ENCODE results near the gene PSMD9. TPM values are rescaled to one million over a fixed set of nuclear protein-coding genes. Genes with fewer than 3 reads are reported as not detected.
"Not testable (repeated sequence)": the region's sequence is repeated elsewhere in the genome, so short reads cannot be mapped to it uniquely, and the experiment has no call there.

Gene PSMD9
- total RNA-seq, 2 donors from 2014 or later: 68.2 to 73.3 TPM

DNA sequence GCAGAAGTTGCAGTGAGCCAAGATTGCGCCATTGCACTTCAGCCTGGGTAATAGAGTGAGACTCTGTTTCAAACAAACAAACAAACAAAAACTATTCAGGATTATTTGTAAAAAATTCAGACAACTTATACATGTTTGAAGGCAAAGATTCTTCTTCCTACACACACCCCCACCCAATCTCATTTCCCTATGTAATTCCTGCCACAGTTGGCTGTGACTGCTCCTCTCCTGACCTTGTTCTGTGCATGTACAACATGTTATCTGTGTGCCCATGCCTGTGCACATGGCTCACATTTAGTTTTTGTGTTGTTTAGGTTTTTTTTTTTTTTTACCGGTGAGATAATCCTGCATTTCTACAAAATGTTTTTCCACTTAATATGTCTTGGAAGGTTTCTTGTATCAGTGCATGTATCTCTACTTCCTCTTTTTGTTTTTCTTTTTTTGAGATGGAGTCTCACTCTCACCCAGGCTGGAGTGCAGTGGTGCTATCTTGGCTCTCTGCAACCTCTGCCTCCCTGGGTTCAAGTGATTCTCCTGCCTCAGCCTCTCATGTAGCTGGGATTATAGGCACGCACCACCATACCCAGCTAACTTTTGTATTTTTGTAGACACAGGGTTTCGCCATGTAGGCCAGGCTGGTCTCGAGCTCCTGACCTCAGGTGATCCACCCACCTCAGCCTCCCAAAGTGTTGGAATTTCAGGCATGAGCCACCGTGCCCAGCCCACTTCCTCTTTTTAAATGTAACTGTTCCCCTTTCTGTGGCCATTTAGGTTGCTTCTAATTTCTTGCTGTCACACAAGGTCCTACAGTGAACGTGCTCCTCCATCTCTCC, 38.5 kb downstream of the PSMD9 start:
- no peaks in the 10 kb centered on the region for H3K27me3 ChIP-seq (replicated peaks; ENCODE audit: insufficient read depth)
- no peak overlapping the region for H3K4me3 ChIP-seq
- intact Hi-C loops (cut with DNase I): no loop called here
- no peak for TF ChIP-seq CTCF (IDR thresholded peaks at IDR 0.05)
- no peak for TF ChIP-seq POLR2AphosphoS5 (IDR thresholded peaks at IDR 0.05)
- no peak for TF ChIP-seq POLR2A (IDR thresholded peaks at IDR 0.05)
- no peaks in the 10 kb centered on the region for H3K36me3 ChIP-seq
- WGBS: 79% methylated on average over 7 of the region's 7 CpGs
- H3K4me1 ChIP-seq (replicated peaks): no peaks in the 10 kb centered on the region
- H3K27ac ChIP-seq: no peak overlapping the region
- H3K9me3 ChIP-seq: no peaks in the 10 kb centered on the region
- DNase-seq (ENCODE audit: low spot score): no peak

DNA sequence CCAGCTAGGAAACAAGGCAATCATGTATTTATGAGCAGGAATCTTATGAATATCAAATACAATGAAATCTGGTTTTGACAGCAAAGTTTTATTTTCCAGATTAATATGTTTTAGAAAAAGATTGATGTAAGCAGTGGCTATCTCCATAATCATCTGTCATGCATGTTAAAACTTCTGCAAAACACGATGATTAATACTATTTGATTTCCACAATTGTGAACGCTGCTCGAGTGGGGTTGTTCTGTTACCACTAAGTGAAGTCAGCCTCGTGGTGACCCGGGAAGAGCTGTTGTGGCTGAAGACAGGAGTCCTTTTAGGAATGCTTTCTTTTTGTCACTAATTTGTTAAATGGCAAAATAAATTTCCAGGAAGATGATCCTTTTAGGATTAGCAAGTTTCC, 39.2 kb downstream of the PSMD9 start:
- no peak for TF ChIP-seq POLR2AphosphoS5 (IDR thresholded peaks at IDR 0.05)
- no peak for TF ChIP-seq POLR2A (IDR thresholded peaks at IDR 0.05)
- TF ChIP-seq CTCF (IDR thresholded peaks at IDR 0.05): no peak
- Histone ChIP-seq H3K4me3 (no peak overlapping the region), H3K4me1 (replicated peaks) (no peaks in the 10 kb centered on the region), H3K27me3 (replicated peaks; ENCODE audit: insufficient read depth) (no peaks in the 10 kb centered on the region), H3K36me3 (no peaks in the 10 kb centered on the region), H3K9me3 (no peaks in the 10 kb centered on the region), H3K27ac (no peak overlapping the region)
- DNase-seq (ENCODE audit: low spot score): no peak
- 56% methylated on average over 5 of the region's 5 CpGs for WGBS
- intact Hi-C loops (cut with DNase I): no loop called here

GRCh38 chr12:121929545-121929944, 41.0 kb downstream of the PSMD9 start:
- DNase-seq (ENCODE audit: low spot score); H3K9me3 ChIP-seq; H3K36me3 ChIP-seq; H3K4me1 ChIP-seq (replicated peaks); H3K4me3 ChIP-seq; intact Hi-C loops (cut with DNase I); H3K27ac ChIP-seq; H3K27me3 ChIP-seq (replicated peaks; ENCODE audit: insufficient read depth): not testable (repeated sequence)
- WGBS: 98% methylated on average over 7 of the region's 7 CpGs

DNA sequence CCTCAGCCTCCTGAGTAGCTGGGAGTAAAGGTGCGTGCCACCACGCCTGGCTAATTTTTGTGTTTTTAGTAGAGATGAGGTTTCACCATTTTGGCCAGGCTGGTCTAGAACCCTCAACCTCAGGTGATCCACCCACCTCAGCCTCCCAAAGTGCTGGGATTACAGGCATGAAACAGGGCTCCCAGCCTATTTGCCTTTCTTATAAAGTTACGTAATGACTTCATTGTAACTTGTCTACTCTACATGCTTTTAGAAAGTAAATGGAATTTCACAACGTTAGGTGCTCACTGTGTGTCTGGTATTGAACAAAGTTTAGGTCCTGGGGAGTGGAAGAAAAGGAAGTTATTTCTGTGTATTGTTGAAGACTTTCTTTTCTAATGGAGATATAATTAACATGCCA, 42.3 kb downstream of the PSMD9 start:
- TF ChIP-seq POLR2AphosphoS5 (IDR thresholded peaks at IDR 0.05) (no peak), POLR2A (IDR thresholded peaks at IDR 0.05) (no peak), CTCF (IDR thresholded peaks at IDR 0.05) (no peak)
- 89% methylated on average over 4 of the region's 4 CpGs for WGBS
- H3K4me3 ChIP-seq: no peak overlapping the region
- no peaks in the 10 kb centered on the region for H3K27me3 ChIP-seq (replicated peaks; ENCODE audit: insufficient read depth)
- DNase-seq (ENCODE audit: low spot score): no peak
- H3K36me3 ChIP-seq: no peaks in the 10 kb centered on the region
- no peaks in the 10 kb centered on the region for H3K4me1 ChIP-seq (replicated peaks)
- H3K27ac ChIP-seq: no peak overlapping the region
- H3K9me3 ChIP-seq: no peaks in the 10 kb centered on the region
- intact Hi-C loops (cut with DNase I): no loop called here

DNA sequence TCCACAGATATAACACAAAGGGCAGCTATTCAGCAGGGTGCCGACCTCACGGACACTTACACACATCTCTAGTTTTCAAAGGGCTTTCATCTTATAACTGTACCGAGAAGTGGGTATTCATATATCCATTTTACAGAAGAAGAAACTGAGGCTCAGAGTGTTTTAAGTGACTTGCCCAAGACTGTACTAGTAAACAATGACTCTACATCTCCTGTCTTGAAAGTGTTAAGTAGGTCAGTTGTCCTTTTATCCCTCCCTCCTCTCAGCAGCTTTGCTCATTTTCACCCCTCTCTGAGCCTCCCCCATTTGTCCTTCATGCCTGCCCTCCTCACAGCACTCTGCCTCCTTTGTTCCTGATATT, 43.6 kb downstream of the PSMD9 start:
- no peak for DNase-seq (ENCODE audit: low spot score)
- Histone ChIP-seq H3K27ac (no peak overlapping the region), H3K4me1 (replicated peaks) (no peaks in the 10 kb centered on the region), H3K27me3 (replicated peaks; ENCODE audit: insufficient read depth) (no peaks in the 10 kb centered on the region), H3K36me3 (no peaks in the 10 kb centered on the region), H3K9me3 (no peaks in the 10 kb centered on the region), H3K4me3 (no peak overlapping the region)
- TF ChIP-seq POLR2AphosphoS5 (IDR thresholded peaks at IDR 0.05) (no peak), CTCF (IDR thresholded peaks at IDR 0.05) (no peak), POLR2A (IDR thresholded peaks at IDR 0.05) (no peak)
- 97% methylated on average over 3 of the region's 3 CpGs for WGBS
- intact Hi-C loops (cut with DNase I): no loop called here
